A673 (cell line): ENCODE measurements around the gene RBM34.

Experiments
- EZH2 ChIP-seq: fragments of 200-600 bp; sonication (generic); IDR thresholded peaks from 2 replicates; pipeline ENCODE4 v1.6.1; 2017; ENCODE audit warnings: borderline replicate concordance, low read depth, mild to moderate bottlenecking, mixed read lengths, antibody characterized with exemption, low read length; ENCODE audit not compliant: poor library complexity, severe bottlenecking
- TF ChIP-seq, protein P1 (sequence below): fragments of 300-800, 200-600 bp; sonication (generic); conservative IDR thresholded peaks from 2 replicates; pipeline ENCODE4 v1.5.1; 2017; ENCODE audit warnings: low read depth, mild to moderate bottlenecking, antibody characterized with exemption, low read length, moderate library complexity, mixed read lengths

DNA sequence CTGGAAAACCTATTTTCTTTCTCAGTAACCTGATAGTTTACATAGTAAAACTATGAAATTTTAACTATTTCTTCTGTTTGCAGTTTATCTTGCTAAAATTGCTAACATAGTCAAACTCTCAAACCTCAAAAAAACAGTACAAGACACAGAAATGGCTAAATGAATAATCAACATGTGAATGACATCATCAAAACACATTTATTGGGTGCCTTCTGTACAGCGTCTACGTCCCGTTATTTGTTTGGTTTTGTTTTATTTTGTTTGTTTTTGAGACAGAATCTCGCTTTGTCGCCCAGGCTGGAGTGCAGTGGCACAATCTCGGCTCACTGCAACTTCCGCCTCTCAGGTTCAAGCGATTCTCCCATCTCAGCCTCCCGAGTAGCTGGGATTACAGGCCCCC is 11.2 kb downstream of the RBM34 start:
- TF ChIP-seq, protein P1, sequence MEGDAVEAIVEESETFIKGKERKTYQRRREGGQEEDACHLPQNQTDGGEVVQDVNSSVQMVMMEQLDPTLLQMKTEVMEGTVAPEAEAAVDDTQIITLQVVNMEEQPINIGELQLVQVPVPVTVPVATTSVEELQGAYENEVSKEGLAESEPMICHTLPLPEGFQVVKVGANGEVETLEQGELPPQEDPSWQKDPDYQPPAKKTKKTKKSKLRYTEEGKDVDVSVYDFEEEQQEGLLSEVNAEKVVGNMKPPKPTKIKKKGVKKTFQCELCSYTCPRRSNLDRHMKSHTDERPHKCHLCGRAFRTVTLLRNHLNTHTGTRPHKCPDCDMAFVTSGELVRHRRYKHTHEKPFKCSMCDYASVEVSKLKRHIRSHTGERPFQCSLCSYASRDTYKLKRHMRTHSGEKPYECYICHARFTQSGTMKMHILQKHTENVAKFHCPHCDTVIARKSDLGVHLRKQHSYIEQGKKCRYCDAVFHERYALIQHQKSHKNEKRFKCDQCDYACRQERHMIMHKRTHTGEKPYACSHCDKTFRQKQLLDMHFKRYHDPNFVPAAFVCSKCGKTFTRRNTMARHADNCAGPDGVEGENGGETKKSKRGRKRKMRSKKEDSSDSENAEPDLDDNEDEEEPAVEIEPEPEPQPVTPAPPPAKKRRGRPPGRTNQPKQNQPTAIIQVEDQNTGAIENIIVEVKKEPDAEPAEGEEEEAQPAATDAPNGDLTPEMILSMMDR, result no peak
- TF ChIP-seq EZH2, result no peak
